GM19395 (cell line): ENCODE measurements around the gene IL1RN.

Source experiments
- ATAC-seq: cut with Tn5 transposase; IDR thresholded peaks from one replicate; pipeline ENCODE4 v1.9.1; 2021; ENCODE audit warnings: mild to moderate bottlenecking, moderate library complexity; ENCODE audit not compliant: unreplicated experiment

Gene IL1RN

GRCh38 chr2:113173542-113174375, 46.4 kb downstream of the IL1RN start, which contains the start of gene PSD4:
TSS of gene PSD4 (plus strand) at chr2:113173971. CDS start at chr2:113182457, 8,486 bp downstream.
- ATAC-seq: peak; percentile 85

GRCh38 chr2:113174376-113174750, 47.0 kb downstream of the IL1RN start:
- ATAC-seq: no peak

DNA sequence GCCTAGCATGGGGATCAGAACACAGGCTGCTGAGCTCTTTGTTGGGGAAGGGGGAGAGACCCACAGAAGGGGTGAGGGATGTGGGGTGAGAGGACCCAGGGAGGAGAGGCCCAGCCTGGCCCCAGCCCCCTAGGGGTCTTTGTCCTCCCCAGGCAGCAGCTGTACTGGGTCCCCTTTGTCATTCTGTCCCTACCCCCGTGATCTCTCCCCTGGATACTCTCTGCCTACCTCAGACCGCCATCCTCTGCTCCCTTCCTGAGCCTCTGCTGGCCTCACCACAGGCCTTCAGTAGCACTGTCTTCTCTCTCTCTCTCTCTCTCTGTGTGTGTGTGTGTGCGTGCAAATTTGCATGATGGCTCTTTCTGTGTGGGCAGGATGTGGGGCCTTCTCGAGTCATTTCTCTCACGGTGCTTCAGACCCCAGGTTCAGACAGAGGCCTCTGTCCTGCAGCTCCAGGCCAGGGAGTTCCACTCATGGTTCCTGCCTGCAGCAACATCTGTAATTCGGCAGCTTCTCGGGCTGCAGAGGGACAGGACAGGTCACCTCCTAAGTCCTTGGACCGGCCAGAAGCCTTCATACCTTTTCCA, 47.7 kb downstream of the IL1RN start:
- peak; percentile 73 for ATAC-seq

GRCh38 chr2:113175736-113176695, 48.6 kb downstream of the IL1RN start:
- no peak for ATAC-seq

DNA sequence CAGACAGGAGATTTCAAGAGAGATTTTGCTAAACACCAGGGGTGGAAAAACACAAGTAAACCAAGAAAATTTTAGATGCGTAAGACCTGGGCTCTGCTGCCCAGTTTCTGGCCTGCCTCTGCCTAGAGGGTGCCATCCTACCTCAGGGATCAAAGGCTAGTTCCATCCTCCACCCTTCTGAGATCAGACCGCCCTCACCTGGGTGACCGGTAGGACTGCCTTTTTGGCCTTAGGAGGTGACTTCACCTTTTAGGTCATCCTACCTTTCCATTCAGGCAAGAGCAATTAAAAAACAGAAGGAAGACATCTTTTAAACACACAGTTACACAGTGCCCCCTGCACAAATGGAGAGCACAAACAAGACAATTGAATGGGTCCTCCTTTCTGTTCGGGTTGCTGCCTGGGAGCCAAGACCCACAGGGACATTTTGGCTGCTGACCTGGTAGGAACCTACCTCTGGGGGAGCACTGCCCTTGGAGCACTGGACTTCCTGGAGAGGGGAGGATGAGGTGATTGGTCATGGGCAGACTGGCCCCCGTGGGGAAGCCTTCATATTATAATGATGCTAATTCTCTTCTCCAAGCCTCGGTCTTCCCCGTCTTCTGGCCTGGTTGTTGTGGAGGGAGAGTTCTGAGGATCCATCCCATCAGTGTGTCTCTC, 49.4 kb downstream of the IL1RN start:
- no peak for ATAC-seq

DNA sequence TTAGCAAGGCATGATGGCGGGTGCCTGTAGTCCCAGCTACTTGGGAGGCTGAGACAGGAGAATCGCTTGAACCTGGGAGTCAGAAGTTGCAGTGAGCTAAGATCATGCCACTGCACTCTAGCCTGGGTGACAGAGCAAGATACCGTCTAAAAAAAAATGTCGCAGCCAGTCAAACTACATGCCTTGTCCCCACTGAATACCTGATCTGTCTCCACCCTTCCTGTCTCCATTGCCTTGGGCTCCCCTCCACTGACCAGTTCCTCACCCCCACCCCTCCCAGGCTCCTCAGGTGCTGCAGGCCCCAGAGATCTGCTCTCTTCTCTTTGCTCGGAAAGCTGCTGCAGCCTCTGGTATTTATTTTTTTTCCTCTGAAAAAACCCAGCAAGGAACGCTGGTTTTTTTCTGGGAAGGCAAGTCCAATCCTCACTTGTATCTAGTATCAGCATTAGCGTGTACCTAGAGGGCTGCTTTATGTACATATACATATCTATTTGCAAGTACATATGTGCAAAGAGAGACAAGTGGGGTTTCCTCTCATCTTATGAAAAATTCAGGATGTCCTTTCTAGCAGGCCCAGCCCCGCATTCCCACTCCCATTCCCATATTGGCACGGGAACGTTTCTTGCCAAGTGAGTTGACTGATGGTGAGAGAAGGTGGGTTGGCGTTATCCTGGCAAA, 50.8 kb downstream of the IL1RN start:
- no peak for ATAC-seq

DNA sequence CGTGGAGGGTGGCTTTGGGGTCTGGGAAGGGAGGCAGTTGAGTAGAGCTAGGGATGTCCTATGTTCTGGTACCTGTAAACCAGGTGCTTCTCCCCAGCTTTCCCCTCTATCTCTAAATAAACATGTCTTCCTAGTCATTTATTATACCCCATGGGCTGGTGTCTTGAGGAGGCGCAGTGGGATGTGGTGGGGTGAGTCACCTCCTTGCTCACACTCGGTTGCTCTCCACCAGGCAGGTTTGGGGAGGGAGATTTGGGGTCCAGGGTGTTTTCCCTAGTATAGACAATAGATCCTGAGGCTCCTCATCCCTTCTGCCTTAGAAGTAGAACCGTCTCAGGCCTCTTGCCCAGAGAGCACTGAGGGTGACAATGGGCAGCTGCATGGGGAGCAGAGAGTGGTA, 51.5 kb downstream of the IL1RN start:
- no peak for ATAC-seq

- ATAC-seq: no peak
Observed at GRCh38 chr2:113179446-113180045, 52.1 kb downstream of the IL1RN start.

- no peak for ATAC-seq
Observed at GRCh38 chr2:113180131-113180946, 52.9 kb downstream of the IL1RN start.

- no peak for ATAC-seq
Observed at GRCh38 chr2:113181258-113182051, 54.1 kb downstream of the IL1RN start.

DNA sequence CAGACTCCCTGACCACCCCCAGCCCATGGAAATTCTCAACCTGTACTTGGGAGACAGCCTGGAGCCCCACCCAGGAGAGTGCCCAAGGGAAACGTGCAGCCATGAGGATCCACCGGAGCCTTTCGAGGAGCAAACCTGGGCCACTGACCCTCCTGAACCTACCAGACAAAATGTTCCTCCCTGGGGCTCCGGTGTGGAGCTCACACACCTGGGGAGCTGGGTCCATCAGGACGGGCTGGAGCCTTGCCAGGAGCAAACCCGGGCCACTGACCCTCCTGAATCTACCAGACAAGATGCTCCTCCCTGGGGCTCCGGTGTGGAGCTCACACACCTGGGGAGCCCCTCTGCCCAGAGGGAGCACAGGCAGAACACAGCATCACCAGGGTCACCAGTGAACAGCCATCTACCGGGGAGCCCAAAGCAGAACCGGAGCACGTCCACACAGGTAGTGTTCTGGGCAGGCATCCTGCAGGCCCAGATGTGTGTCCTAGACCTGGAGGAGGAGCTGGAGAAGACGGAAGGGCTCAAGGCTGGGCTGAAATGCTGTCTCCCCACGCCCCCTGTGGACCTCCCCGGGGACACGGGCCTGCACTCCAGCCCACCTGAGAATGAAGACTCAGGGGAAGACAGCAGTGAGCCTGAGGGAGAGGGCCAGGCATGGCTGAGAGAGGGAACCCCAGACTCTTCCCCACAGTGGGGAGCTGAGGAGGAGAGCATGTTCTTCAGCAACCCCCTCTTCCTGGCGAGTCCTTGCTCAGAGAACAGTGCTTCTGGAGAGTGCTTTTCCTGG, 55.3 kb downstream of the IL1RN start:
- no peak for ATAC-seq

GRCh38 chr2:113183264-113183663, 55.9 kb downstream of the IL1RN start:
- no peak for ATAC-seq
